Stimulated activated naive B cell treated with anti-CD40 and anti-IgM and Interleukin-4, amounts not matched to agents 10 μg/mL and 1 μg/mL and 100 μg/mL, for 72 hours (primary cell): ENCODE measurements around the gene MRO.

Experiments
- ATAC-seq, 2 donors: fragments of 150-1000 bp; cut with Tn5 transposase; replicated peaks; 2 replicates each; pipeline ENCODE4 v1.10.0; 2021; ENCODE audit warnings: moderate library complexity in 1 of 2
- DNase-seq: peaks from one replicate; pipeline ENCODE4 v3.0.0; 2021
- H3K27ac Mint-ChIP-seq: one replicate; pipeline ENCODE4 v1.8.0; 2022; ENCODE audit warnings: mild to moderate bottlenecking, mixed read lengths
- H3K27me3 Mint-ChIP-seq, 2 donors: one replicate each; pipeline ENCODE4 v1.8.0; 2022; ENCODE audit warnings: mixed read lengths in 2 of 2
- H3K36me3 Mint-ChIP-seq, 2 donors: one replicate each; pipeline ENCODE4 v1.8.0; 2022; ENCODE audit warnings: mixed read lengths in 2 of 2, mild to moderate bottlenecking in 1 of 2
- H3K4me1 Mint-ChIP-seq, 2 donors: one replicate each; pipeline ENCODE4 v1.8.0; 2022; ENCODE audit warnings: mixed read lengths in 2 of 2, mild to moderate bottlenecking in 1 of 2
- H3K4me3 Mint-ChIP-seq, 2 donors: one replicate each; pipeline ENCODE4 v1.8.0; 2022; ENCODE audit warnings: mild to moderate bottlenecking in 2 of 2, mixed read lengths in 2 of 2, moderate library complexity in 1 of 2
- H3K9me3 Mint-ChIP-seq, 2 donors: one replicate each; pipeline ENCODE4 v1.8.0; 2022; ENCODE audit warnings: mixed read lengths in 2 of 2, mild to moderate bottlenecking in 1 of 2

Gene MRO

GRCh38 chr18:50751947-50752346 lies 67.9 kb downstream of the MRO start:
- DNase-seq (no peak), ATAC-seq (no peak)
- peaks cover 41 to 43% of the 10 kb centered on the region in 2 donors for H3K27me3 Mint-ChIP-seq
- no peak overlapping the region for H3K4me3 Mint-ChIP-seq
- H3K9me3 Mint-ChIP-seq, result peaks cover 0 to 3% of the 10 kb centered on the region in 2 donors
- H3K4me1 Mint-ChIP-seq, result no peaks in the 10 kb centered on the region
- no peak overlapping the region for H3K27ac Mint-ChIP-seq
- no peaks in the 10 kb centered on the region for H3K36me3 Mint-ChIP-seq

GRCh38 chr18:50751490-50751889 lies 68.3 kb downstream of the MRO start:
- no peak overlapping the region for H3K27ac Mint-ChIP-seq
- H3K9me3 Mint-ChIP-seq, result peaks cover 0 to 3% of the 10 kb centered on the region in 2 donors
- no peak overlapping the region for H3K4me3 Mint-ChIP-seq
- DNase-seq, result no peak
- no peaks in the 10 kb centered on the region for H3K36me3 Mint-ChIP-seq
- no peaks in the 10 kb centered on the region for H3K4me1 Mint-ChIP-seq
- no peak for ATAC-seq
- H3K27me3 Mint-ChIP-seq, result peaks cover 36 to 47% of the 10 kb centered on the region in 2 donors

GRCh38 chr18:50750546-50750945 lies 69.3 kb downstream of the MRO start:
- Mint-ChIP-seq H3K27ac (no peak overlapping the region), H3K27me3 (peaks cover 39 to 48% of the 10 kb centered on the region in 2 donors), H3K36me3 (no peaks in the 10 kb centered on the region), H3K4me3 (no peak overlapping the region), H3K9me3 (peaks cover 0 to 3% of the 10 kb centered on the region in 2 donors), H3K4me1 (no peaks in the 10 kb centered on the region)
- ATAC-seq, result no peak
- no peak for DNase-seq

GRCh38 chr18:50749945-50750344 lies 69.9 kb downstream of the MRO start:
- H3K27me3 Mint-ChIP-seq, result peaks cover 36 to 48% of the 10 kb centered on the region in 2 donors
- H3K27ac Mint-ChIP-seq, result no peak overlapping the region
- no peaks in the 10 kb centered on the region for H3K36me3 Mint-ChIP-seq
- H3K4me1 Mint-ChIP-seq, result no peaks in the 10 kb centered on the region
- no peak overlapping the region for H3K4me3 Mint-ChIP-seq
- peaks cover 0 to 2% of the 10 kb centered on the region in 2 donors for H3K9me3 Mint-ChIP-seq
- no peak for ATAC-seq
- no peak for DNase-seq

- DNase-seq (no peak), ATAC-seq (no peak)
- no peak overlapping the region for H3K27ac Mint-ChIP-seq
- peaks cover 31 to 51% of the 10 kb centered on the region in 2 donors for H3K27me3 Mint-ChIP-seq
- no peaks in the 10 kb centered on the region for H3K4me1 Mint-ChIP-seq
- H3K36me3 Mint-ChIP-seq, result no peaks in the 10 kb centered on the region
- H3K9me3 Mint-ChIP-seq, result peaks cover 0 to 1% of the 10 kb centered on the region in 2 donors
- no peak overlapping the region for H3K4me3 Mint-ChIP-seq
Observed at GRCh38 chr18:50749421-50749820, 70.4 kb downstream of the MRO start.

- H3K4me1 Mint-ChIP-seq, result no peaks in the 10 kb centered on the region
- no peak for ATAC-seq
- DNase-seq, result no peak
- H3K27ac Mint-ChIP-seq, result no peak overlapping the region
- H3K9me3 Mint-ChIP-seq, result peaks cover 2 to 4% of the 10 kb centered on the region in 2 donors
- peaks cover 22 to 56% of the 10 kb centered on the region in 2 donors for H3K27me3 Mint-ChIP-seq
- H3K36me3 Mint-ChIP-seq, result no peaks in the 10 kb centered on the region
- H3K4me3 Mint-ChIP-seq, result no peak overlapping the region
Observed at GRCh38 chr18:50748243-50749229, 71.3 kb downstream of the MRO start.

GRCh38 chr18:50747849-50748242 lies 72.0 kb downstream of the MRO start:
- H3K4me1 Mint-ChIP-seq, result no peaks in the 10 kb centered on the region
- H3K36me3 Mint-ChIP-seq, result no peaks in the 10 kb centered on the region
- peaks cover 22 to 56% of the 10 kb centered on the region in 2 donors for H3K27me3 Mint-ChIP-seq
- peaks cover 4 to 6% of the 10 kb centered on the region in 2 donors for H3K9me3 Mint-ChIP-seq
- H3K4me3 Mint-ChIP-seq, result no peak overlapping the region
- ATAC-seq, result no peak
- no peak overlapping the region for H3K27ac Mint-ChIP-seq
- DNase-seq, result no peak

- ATAC-seq, result no peak
- Mint-ChIP-seq H3K4me1 (peaks cover 0 to 2% of the 10 kb centered on the region in 2 donors), H3K27me3 (peaks cover 13 to 40% of the 10 kb centered on the region in 2 donors), H3K4me3 (no peak overlapping the region), H3K36me3 (no peaks in the 10 kb centered on the region), H3K27ac (no peak overlapping the region), H3K9me3 (peaks cover 4 to 6% of the 10 kb centered on the region in 2 donors)
- no peak for DNase-seq
Observed at GRCh38 chr18:50745945-50746344, 73.9 kb downstream of the MRO start.
